22Rv1 (cell line): ENCODE data around the gene E2F6.

Experiments used
- ZFX ChIP-seq: fragments of 450-650 bp; IDR thresholded peaks from 2 replicates; pipeline ENCODE4 v1.6.1; 2017; ENCODE audit warnings: antibody characterized with exemption, borderline replicate concordance
- TF ChIP-seq, protein P1 (sequence below): fragments of 450-650 bp; IDR thresholded peaks from 2 replicates; pipeline ENCODE4 v1.5.1; 2017; ENCODE audit warnings: mild to moderate bottlenecking

DNA sequence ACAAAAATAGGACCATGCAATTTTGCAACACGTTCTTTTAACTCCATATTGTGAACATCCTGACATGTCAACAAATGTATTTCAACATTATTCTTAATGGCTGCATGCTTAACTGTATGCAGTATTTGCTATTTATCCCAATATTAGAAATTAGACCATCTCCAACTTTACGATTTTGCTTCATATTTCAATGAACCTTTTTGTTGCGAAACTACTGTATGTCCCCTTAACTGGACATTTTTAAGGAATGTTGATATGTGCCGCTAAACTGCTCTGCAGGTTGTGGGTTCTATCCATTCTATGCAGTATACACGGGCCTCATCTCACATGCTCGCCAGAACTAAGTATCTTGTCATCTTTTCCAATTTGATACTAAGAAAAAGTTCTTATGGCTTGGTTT, 11.1 kb downstream of the E2F6 start:
- TF ChIP-seq, protein P1, sequence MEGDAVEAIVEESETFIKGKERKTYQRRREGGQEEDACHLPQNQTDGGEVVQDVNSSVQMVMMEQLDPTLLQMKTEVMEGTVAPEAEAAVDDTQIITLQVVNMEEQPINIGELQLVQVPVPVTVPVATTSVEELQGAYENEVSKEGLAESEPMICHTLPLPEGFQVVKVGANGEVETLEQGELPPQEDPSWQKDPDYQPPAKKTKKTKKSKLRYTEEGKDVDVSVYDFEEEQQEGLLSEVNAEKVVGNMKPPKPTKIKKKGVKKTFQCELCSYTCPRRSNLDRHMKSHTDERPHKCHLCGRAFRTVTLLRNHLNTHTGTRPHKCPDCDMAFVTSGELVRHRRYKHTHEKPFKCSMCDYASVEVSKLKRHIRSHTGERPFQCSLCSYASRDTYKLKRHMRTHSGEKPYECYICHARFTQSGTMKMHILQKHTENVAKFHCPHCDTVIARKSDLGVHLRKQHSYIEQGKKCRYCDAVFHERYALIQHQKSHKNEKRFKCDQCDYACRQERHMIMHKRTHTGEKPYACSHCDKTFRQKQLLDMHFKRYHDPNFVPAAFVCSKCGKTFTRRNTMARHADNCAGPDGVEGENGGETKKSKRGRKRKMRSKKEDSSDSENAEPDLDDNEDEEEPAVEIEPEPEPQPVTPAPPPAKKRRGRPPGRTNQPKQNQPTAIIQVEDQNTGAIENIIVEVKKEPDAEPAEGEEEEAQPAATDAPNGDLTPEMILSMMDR: no peak
- TF ChIP-seq ZFX: no peak
